Omental fat pad (tissue), 4 donors: ENCODE results near the gene RGMB. TPM values are rescaled to one million over a fixed set of nuclear protein-coding genes. Genes with fewer than 3 reads are reported as not detected.

Source experiments
- ATAC-seq: fragments of 150-250 bp; one replicate; pipeline ENCODE4 v1.9.1; 2016; ENCODE audit warnings: mild to moderate bottlenecking, moderate library complexity; ENCODE audit not compliant: low FRiP score
- DNase-seq: peaks from one replicate; pipeline ENCODE4 v3.0.0-alpha.2; 2019; ENCODE audit warnings: low spot score
- total RNA-seq, 4 donors: library from RNA; depleted of rRNA; stranded (reverse); fragments of >200 nt; gene quantifications; one replicate each; pipeline ENCODE4 v1.1.0, GENCODE V29; 2016
- TF ChIP-seq, protein P1 (sequence below), 3 donors: fragments of 450-650 bp; IDR thresholded peaks; one replicate each; pipeline ENCODE4 v1.5.1; 2016 to 2017; ENCODE audit warnings: antibody characterized with exemption in 3 of 3, mild to moderate bottlenecking in 3 of 3, moderate library complexity in 2 of 3

RGMB gene
- total RNA-seq, 4 donors from 2014 or later = 15.0 to 28.5 (median 21.3) TPM

DNA sequence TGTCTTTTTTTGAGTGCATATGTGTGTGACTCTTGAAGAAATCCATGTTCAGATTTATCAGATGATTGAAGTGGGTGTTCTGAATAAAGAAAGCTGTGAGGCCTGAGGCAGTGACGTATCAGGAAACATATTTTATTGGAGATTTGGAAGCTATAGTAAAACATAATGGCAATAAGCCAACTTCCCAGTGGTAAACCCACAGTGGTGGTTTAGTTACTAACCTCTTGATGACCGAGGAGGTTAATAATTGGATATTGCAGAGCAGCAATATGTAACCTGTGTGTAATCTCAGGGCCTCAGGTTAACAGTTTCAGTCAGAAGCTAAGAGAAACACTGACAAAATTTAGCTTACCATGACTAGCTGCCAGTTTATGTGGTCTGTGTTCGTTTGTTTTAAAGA, 6.9 kb downstream of the RGMB start:
- TF ChIP-seq, protein P1, sequence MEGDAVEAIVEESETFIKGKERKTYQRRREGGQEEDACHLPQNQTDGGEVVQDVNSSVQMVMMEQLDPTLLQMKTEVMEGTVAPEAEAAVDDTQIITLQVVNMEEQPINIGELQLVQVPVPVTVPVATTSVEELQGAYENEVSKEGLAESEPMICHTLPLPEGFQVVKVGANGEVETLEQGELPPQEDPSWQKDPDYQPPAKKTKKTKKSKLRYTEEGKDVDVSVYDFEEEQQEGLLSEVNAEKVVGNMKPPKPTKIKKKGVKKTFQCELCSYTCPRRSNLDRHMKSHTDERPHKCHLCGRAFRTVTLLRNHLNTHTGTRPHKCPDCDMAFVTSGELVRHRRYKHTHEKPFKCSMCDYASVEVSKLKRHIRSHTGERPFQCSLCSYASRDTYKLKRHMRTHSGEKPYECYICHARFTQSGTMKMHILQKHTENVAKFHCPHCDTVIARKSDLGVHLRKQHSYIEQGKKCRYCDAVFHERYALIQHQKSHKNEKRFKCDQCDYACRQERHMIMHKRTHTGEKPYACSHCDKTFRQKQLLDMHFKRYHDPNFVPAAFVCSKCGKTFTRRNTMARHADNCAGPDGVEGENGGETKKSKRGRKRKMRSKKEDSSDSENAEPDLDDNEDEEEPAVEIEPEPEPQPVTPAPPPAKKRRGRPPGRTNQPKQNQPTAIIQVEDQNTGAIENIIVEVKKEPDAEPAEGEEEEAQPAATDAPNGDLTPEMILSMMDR (IDR thresholded peaks at IDR 0.05) = no peak
- no peak for ATAC-seq
- no peak for DNase-seq

GRCh38 chr5:98781520-98781919, 8.1 kb downstream of the RGMB start:
- DNase-seq (no peak), ATAC-seq (no peak)
- TF ChIP-seq, protein P1 (IDR thresholded peaks at IDR 0.05) = no peak

DNA sequence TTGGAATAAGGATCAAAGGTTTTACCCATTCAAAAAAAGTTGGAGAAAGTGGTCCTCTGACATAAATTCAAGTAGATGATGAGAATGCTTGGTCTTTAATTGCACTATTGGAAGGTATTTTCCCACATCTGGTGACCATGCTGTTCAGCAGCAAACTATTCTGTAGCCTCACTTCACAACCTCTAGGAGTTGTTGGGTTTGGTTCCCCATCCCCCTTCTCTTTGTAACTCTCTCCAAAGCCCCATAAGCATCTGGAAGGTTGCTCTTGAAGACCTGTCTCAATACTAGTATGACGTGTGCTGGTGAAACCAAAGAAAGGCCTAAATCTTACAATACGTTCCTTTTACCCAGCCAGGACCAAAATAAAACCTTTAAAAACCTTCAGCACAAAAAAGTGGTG, 8.5 kb downstream of the RGMB start:
- TF ChIP-seq, protein P1 (IDR thresholded peaks at IDR 0.05) = no peak
- no peak for DNase-seq
- ATAC-seq = no peak

GRCh38 chr5:98783051-98783649, 9.7 kb downstream of the RGMB start:
- TF ChIP-seq, protein P1 (IDR thresholded peaks at IDR 0.05) = no peak
- DNase-seq = no peak

DNA sequence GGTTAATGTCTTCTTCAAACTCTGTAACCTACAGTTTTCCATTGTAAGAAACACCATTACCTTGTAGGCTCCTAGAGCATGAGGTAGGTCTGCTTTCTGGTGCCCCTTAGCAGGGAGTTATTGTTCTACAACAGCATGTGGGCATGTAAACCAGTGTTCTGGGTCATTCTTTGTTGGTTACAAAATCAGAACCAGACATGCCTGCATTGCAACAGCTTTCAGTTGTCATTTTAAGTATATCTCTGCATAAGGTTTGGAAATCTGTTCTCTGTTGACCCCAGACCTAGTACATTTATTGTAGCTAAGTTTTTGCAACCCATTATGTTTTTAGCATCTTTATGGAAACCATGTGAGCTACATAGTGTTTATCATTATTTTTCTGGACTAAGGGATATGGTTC, 10.9 kb downstream of the RGMB start:
- DNase-seq (no peak), ATAC-seq (no peak)
- TF ChIP-seq, protein P1 (IDR thresholded peaks at IDR 0.05) = no peak

More at GRCh38 chr5:98783051-98783649, 9.7 kb downstream of the RGMB start:
- ATAC-seq = no peak

DNA sequence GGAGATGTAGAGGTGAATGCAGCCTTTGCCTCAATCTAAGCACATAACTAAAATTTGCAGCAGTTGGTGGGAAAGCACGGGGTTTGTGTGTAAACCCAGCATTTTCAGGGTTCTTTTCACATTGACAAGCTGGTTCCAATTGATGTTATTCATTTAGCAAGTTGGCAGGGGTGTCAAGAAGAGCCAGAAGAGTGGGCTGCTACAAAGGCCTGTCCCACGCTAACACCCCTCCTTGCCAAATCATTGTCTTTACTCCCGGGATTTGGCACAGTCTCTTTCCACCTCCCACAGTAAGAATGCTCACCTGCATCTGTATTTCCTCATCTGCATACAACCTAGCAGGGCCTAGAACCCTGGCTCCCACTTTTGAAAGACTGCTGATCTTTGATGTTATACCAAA, 11.8 kb downstream of the RGMB start:
- TF ChIP-seq, protein P1 (IDR thresholded peaks at IDR 0.05) = no peak
- ATAC-seq = no peak
- DNase-seq = no peak

- ATAC-seq (no peak), DNase-seq (no peak)
- TF ChIP-seq, protein P1 (IDR thresholded peaks at IDR 0.05) = no peak
Observed at GRCh38 chr5:98786191-98786853, 12.9 kb downstream of the RGMB start.
